WI38 (cell line): Measurements from ENCODE around the gene RBMS2.

Experiments
- H3K4me3 ChIP-seq: 2 replicates; pipeline ENCODE4 v1.5.1; 2011; ENCODE audit warnings: low read depth, mild to moderate bottlenecking, control low read depth, low read length
- TF ChIP-seq, protein P1 (sequence below): IDR thresholded peaks from 2 replicates; pipeline ENCODE4 v1.5.1; 2012; ENCODE audit warnings: low read depth, mild to moderate bottlenecking, control low read depth, low read length

RBMS2 gene

DNA sequence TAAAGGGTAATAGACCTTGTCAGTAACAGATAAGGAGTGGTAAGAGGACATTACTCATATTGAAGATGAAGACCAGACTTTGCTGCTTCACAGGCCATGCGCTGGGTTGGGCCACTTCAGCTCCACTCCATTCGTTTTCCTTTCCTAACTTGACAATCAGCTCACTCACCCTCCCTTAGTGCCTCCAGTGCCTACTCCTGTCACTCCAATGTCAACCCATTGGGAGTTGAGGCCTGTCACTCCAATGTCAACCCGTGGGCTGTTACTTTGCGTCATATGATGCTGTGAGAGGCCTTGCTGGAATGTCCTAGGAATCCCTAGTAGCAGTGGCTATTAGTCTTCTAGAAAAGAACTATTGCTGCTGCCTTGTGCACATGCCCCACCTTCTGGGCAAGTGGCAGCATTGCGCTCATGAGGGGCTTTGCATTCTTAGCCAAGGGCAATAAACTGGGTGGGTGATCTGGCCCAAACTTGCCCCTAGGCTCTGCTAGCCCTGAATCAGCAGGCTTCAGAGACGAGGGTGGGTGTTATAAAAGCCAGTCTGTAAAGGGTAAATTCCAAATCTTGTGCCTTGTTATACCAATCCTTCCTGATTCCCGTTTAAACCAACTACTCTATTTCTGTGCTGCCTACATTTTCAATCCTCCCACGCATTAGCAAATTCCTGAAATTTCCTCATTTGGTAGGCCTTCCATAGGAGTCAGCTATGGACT lies 72.4 kb downstream of the RBMS2 start:
- TF ChIP-seq, protein P1, sequence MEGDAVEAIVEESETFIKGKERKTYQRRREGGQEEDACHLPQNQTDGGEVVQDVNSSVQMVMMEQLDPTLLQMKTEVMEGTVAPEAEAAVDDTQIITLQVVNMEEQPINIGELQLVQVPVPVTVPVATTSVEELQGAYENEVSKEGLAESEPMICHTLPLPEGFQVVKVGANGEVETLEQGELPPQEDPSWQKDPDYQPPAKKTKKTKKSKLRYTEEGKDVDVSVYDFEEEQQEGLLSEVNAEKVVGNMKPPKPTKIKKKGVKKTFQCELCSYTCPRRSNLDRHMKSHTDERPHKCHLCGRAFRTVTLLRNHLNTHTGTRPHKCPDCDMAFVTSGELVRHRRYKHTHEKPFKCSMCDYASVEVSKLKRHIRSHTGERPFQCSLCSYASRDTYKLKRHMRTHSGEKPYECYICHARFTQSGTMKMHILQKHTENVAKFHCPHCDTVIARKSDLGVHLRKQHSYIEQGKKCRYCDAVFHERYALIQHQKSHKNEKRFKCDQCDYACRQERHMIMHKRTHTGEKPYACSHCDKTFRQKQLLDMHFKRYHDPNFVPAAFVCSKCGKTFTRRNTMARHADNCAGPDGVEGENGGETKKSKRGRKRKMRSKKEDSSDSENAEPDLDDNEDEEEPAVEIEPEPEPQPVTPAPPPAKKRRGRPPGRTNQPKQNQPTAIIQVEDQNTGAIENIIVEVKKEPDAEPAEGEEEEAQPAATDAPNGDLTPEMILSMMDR: peak; percentile 95
- no peak overlapping the region for H3K4me3 ChIP-seq

DNA sequence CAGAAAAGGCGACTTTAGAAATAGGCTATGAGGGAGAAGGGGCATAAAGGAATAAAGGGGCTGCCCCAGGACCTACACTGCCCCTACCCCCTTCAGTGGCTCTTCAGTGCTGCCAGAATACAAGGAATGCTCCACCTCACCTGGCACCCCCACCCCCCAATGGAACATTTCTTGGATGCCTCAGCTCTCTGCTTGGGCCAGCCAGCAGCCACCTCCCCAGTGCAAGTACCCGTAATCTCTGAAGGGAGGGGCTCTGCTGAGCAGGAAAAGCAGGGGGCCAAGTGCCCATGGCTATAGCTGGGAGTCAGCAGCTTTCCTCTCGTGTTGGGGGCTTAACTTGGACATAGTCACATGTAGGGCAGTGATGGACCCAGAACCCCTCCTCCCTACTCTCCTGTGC lies 75.2 kb downstream of the RBMS2 start:
- H3K4me3 ChIP-seq: no peak overlapping the region
- TF ChIP-seq, protein P1: no peak

DNA sequence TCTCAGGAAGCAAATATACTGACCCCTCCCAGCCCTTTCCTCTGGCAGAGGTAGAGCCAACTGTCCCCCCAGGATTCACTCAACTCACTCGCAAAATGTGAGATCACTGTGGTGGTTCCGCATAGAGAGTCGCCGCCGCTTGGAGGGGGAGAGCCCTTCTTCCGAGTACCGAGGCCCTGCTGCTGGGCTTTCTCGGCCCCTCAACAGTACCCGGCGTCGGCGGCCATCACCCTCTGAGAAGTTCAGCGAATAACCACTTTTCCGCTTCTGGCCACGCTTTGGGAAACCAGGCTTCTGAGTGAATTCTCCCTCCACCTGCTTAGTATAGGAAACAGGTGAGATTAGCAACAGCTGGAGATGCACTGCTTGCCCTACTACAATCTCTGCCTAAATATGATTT lies 77.4 kb downstream of the RBMS2 start:
- TF ChIP-seq, protein P1: no peak

DNA sequence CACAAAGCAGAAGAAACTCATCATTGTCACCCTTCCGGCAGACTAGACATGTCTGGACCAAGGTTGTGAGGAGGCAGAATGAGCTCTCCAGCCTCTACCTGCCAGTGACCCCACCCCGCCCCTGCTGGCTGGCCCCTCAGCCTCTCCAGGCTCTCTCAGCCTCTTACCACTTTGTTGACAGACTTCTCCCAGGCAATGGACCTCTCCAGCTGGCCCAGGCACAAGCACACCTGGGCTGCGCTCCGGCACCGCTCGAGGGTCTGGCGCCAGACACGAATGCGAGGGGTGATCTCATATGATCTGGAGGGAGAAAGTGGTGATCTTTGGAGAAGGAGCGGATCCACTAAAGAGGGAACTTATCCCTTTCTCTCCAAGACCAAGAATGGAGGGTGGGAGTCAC lies 78.2 kb downstream of the RBMS2 start:
- no peak overlapping the region for H3K4me3 ChIP-seq
- TF ChIP-seq, protein P1: no peak

More for the DNA sequence above, 77.4 kb downstream of the RBMS2 start:
- H3K4me3 ChIP-seq: no peak overlapping the region

DNA sequence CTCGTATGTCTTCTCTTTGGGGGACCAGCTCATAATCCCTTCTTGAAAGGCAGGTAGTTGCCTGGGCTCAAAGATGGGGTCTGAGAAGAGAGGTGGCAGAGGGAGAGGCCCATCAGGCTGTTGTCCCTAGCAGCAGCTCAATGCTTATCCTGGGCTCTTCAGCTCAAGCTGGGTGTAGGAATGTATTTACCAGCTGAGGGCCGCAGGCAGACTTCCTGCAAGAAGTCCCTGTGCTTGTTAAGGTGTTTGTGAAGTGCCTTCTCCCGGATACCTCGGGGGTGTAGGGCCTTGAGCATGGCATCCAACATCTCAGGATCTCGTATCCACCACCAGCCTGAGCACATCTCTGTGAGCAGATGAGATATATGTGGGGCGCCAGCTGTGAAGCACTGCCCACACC lies 79.1 kb downstream of the RBMS2 start:
- no peak overlapping the region for H3K4me3 ChIP-seq
- TF ChIP-seq, protein P1: no peak

DNA sequence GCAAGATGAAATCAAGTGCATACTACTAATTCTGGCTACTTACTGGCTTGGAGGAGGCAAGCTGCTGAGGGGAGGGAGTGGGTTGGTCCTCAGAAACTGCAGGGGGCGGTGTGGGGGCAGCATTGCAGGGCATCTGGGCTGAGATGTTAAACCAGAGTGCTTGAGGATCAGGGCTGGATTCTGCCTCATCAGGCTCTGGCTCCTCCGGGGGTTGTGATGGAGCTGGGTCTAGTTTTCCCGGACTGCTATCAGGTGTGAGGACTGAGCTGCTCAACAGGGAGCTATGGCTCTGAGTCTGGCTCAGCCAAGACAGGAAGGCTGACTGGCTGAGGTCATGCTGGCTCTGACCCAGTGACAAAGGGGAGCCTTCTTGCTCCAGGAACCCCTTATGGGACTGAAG lies 79.9 kb downstream of the RBMS2 start:
- no peak overlapping the region for H3K4me3 ChIP-seq
- TF ChIP-seq, protein P1: peak; percentile 23; the same call in 1 of the 2 replicates

DNA sequence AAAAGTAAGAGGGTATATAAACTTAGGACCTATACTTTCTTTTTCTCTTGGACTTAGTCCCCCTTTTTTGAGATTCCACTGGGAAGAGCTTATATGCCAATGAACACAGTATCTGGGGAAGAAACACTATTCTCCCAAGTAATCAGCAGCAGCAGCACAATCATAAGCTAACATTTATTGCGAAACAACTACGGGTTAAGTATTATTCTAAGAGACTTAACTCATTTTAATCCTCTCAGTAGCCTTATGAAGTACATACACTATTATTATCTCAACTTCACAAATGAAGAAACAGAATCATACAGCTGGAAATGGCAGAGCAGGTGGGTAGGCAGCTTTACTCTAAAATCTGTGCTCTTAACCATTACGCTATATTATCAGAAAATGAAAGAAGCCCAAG lies 80.6 kb downstream of the RBMS2 start:
- TF ChIP-seq, protein P1: no peak
- no peak overlapping the region for H3K4me3 ChIP-seq
